SK-N-SH (cell line): Measurements from ENCODE around the gene BEX2. TPM values are rescaled to one million over a fixed set of nuclear protein-coding genes. Genes with fewer than 3 reads are reported as not detected.

ENCODE experiments used
- CTCF ChIA-PET: fragments of 300-600, 350-600 bp; formaldehyde crosslinking; extraction: SDS; loops from one replicate; lab custom pipeline; 2021; lab: Yijun Ruan, JAX
- POLR2A ChIA-PET: fragments of 350-600 bp; sonication (Branson Sonifier 250); formaldehyde crosslinking; extraction: SDS; loops from one replicate; lab custom pipeline; 2020; ENCODE audit warnings: antibody characterized with exemption, inconsistent platforms; lab: Yijun Ruan, JAX
- DNase-seq: peaks from one replicate; pipeline ENCODE4 v3.0.0; 2012
- H2AFZ ChIP-seq: fragments of 200-600 bp; sonication (generic); 2 replicates; pipeline ENCODE4 v1.8.1; 2016; ENCODE audit warnings: antibody characterized with exemption, mild to moderate bottlenecking, low read depth
- H3F3A ChIP-seq: fragments of 200-600 bp; sonication (generic); replicated peaks from 2 replicates; pipeline ENCODE3; 2016; ENCODE audit warnings: antibody characterized with exemption, mild to moderate bottlenecking; ENCODE audit not compliant: insufficient read depth
- H3K27ac ChIP-seq, 2 experiments: fragments of 200-500 bp in 1 of 2; fragments of 200-600 bp in 1 of 2; sonication (Bioruptor generic) in 1 of 2; sonication (generic), shearing (Covaris generic) in 1 of 2; 2 replicates each; pipeline versions ENCODE4 v1.5.1 to v1.6.1; 2014 to 2016; ENCODE audit warnings: low read depth in 2 of 2, inconsistent platforms in 1 of 2, low read length in 1 of 2, mild to moderate bottlenecking in 1 of 2, mixed read lengths in 1 of 2
- H3K27me3 ChIP-seq: fragments of 200-600 bp; sonication (generic), shearing (Covaris generic); 2 replicates; pipeline ENCODE4 v1.6.1; 2016; ENCODE audit warnings: mixed run types; ENCODE audit not compliant: insufficient read depth
- H3K36me3 ChIP-seq, 2 experiments: fragments of 200-500 bp in 1 of 2; fragments of 200-600 bp in 1 of 2; sonication (Bioruptor generic) in 1 of 2; sonication (generic) in 1 of 2; replicated peaks in 1 of 2; 2 replicates each; pipeline versions ENCODE3 to v1.5.1; 2014 to 2016; ENCODE audit warnings: low read length in 1 of 2, mild to moderate bottlenecking in 1 of 2; ENCODE audit not compliant: insufficient read depth in 2 of 2, control insufficient read depth in 1 of 2
- H3K4me1 ChIP-seq, 2 experiments: fragments of 200-500 bp in 1 of 2; fragments of 200-600 bp in 1 of 2; sonication (Bioruptor generic) in 1 of 2; sonication (generic), shearing (Covaris generic) in 1 of 2; 2 replicates each; pipeline versions ENCODE4 v1.5.1 to v1.6.1; 2014 to 2016; ENCODE audit warnings: low read depth in 1 of 2, low read length in 1 of 2, mixed run types in 1 of 2; ENCODE audit not compliant: insufficient read depth in 2 of 2, control insufficient read depth in 1 of 2
- H3K4me2 ChIP-seq: fragments of 200-600 bp; sonication (generic), shearing (Covaris generic); 2 replicates; pipeline ENCODE4 v1.6.1; 2017; ENCODE audit warnings: mixed run types
- H3K4me3 ChIP-seq, 2 experiments: fragments of 200-500 bp in 1 of 2; fragments of 200-600 bp in 1 of 2; sonication (Bioruptor generic) in 1 of 2; sonication (generic), shearing (Covaris generic) in 1 of 2; 2 replicates each; pipeline versions ENCODE4 v1.5.1 to v1.8.1; 2014 to 2016; ENCODE audit warnings: low read depth in 2 of 2, inconsistent platforms in 1 of 2, low read length in 1 of 2, mild to moderate bottlenecking in 1 of 2, mixed read lengths in 1 of 2, moderate library complexity in 1 of 2
- H3K79me2 ChIP-seq: fragments of 200-600 bp; sonication (generic); 2 replicates; pipeline ENCODE4 v1.8.1; 2017; ENCODE audit warnings: mild to moderate bottlenecking; ENCODE audit not compliant: insufficient read depth
- H3K9ac ChIP-seq: fragments of 200-600 bp; sonication (generic); 2 replicates; pipeline ENCODE4 v1.6.1; 2017; ENCODE audit warnings: mixed run types
- H3K9me2 ChIP-seq: fragments of 200-600 bp; sonication (generic); 2 replicates; pipeline ENCODE4 v1.6.1; 2017; ENCODE audit warnings: mixed run types
- H3K9me3 ChIP-seq: fragments of 200-600 bp; sonication (generic); 2 replicates; pipeline ENCODE4 v1.6.1; 2017; ENCODE audit warnings: mixed run types, mild to moderate bottlenecking, moderate library complexity
- H4K20me1 ChIP-seq: fragments of 200-600 bp; sonication (generic); 2 replicates; pipeline ENCODE4 v1.6.1; 2017; ENCODE audit warnings: mild to moderate bottlenecking, mixed run types; ENCODE audit not compliant: insufficient read depth
- CHD2 ChIP-seq: fragments of 150-350 bp; IDR thresholded peaks from 2 replicates; pipeline ENCODE4 v1.6.1; 2018; ENCODE audit warnings: low read length; ENCODE audit not compliant: partially characterized antibody
- EP300 ChIP-seq, 2 experiments: IDR thresholded peaks; 2 replicates each; pipeline versions ENCODE4 v1.4.0 to v1.6.1; 2012; ENCODE audit warnings: borderline replicate concordance in 1 of 2, low read depth in 1 of 2, low read length in 1 of 2
- FOXM1 ChIP-seq: IDR thresholded peaks from 2 replicates; pipeline ENCODE4 v1.4.0; 2012; ENCODE audit warnings: low read depth, mild to moderate bottlenecking
- GATA2 ChIP-seq: sonication (generic); formaldehyde crosslinking; IDR thresholded peaks from 2 replicates; pipeline ENCODE4 v1.5.0; 2020; ENCODE audit warnings: mild to moderate bottlenecking, missing genetic modification reagents
- IRF3 ChIP-seq: fragments of 150-350 bp; IDR thresholded peaks from 2 replicates; pipeline ENCODE4 v1.6.1; 2016; ENCODE audit warnings: mild to moderate bottlenecking, low read depth, low read length
- JUND ChIP-seq: IDR thresholded peaks from 2 replicates; pipeline ENCODE4 v1.4.0; 2012
- MEF2A ChIP-seq: IDR thresholded peaks from 2 replicates; pipeline ENCODE4 v1.4.0; 2012; ENCODE audit warnings: low read depth, borderline replicate concordance
- RAD21 ChIP-seq: IDR thresholded peaks from 2 replicates; pipeline ENCODE4 v1.6.1; 2012; ENCODE audit warnings: mild to moderate bottlenecking, low read length
- REST ChIP-seq: IDR thresholded peaks from 2 replicates; pipeline ENCODE4 v1.6.1; 2012; ENCODE audit warnings: mild to moderate bottlenecking, low read depth, low read length, moderate library complexity
- RFX5 ChIP-seq: IDR thresholded peaks from 2 replicates; pipeline ENCODE4 v1.6.1; 2012; ENCODE audit warnings: mild to moderate bottlenecking, improper control_type of control experiment, low read length
- SIN3A ChIP-seq: IDR thresholded peaks from 2 replicates; pipeline ENCODE4 v1.6.1; 2012; ENCODE audit warnings: low read depth, mild to moderate bottlenecking, low read length, moderate library complexity, borderline replicate concordance
- SMC3 ChIP-seq: IDR thresholded peaks from 2 replicates; pipeline ENCODE4 v1.6.1; 2012; ENCODE audit warnings: low read depth, low read length, improper control_type of control experiment
- TAF1 ChIP-seq: IDR thresholded peaks from 2 replicates; pipeline ENCODE4 v1.6.1; 2012; ENCODE audit warnings: low read depth, mild to moderate bottlenecking, low read length, moderate library complexity, borderline replicate concordance
- TEAD4 ChIP-seq: IDR thresholded peaks from 2 replicates; pipeline ENCODE4 v1.4.0; 2012; ENCODE audit warnings: mild to moderate bottlenecking, borderline replicate concordance; ENCODE audit not compliant: insufficient read depth
- ZBTB33 ChIP-seq: IDR thresholded peaks from 2 replicates; pipeline ENCODE4 v1.4.0; 2012; ENCODE audit warnings: low read depth, borderline replicate concordance
- WGBS: methylation state at CpG from one replicate; pipeline ENCODE4 v1.1.6; 2017; ENCODE audit warnings: low lambda C conversion rate; 5-methylcytosine and 5-hydroxymethylcytosine counted together
- polyA plus RNA-seq, 3 experiments: library from polyadenylated mRNA; depleted of rRNA; stranded (reverse); fragments of >200 nt; gene quantifications; 2 replicates each; pipeline ENCODE4 v1.2.3, GENCODE V29; 2012
- TF ChIP-seq, protein P1 (sequence below): fragments of 200-600 bp; sonication (generic); IDR thresholded peaks from 2 replicates; pipeline ENCODE4 v1.6.1; 2017; ENCODE audit warnings: antibody characterized with exemption, mild to moderate bottlenecking, moderate library complexity

Gene BEX2
- polyA plus RNA-seq, 1 of the 3 experiments (the other 2 are of a cell fraction): 36.9 TPM

DNA sequence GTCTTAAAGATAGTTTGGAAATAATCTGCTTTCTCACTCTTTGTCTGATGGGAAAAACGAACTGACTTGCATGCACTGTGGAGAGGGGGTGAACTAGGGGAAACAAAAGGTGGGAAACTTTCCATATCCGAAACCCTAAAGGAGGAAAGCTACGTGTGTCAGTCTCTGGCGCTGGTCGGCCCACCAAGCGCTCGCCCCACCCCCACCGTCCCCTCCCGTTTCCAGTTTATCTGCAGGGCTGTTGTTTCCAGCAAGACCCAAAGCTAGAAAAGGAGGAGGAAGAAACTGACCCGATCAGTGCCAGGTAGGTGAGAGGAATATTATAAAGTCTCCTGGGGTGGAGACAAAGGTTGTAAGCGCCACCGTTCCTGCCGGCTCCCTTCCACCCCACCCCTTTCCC, 46.1 kb upstream of the BEX2 start:
- no peaks in the 10 kb centered on the region for H3F3A ChIP-seq
- H3K9ac ChIP-seq: peak overlapping the region; percentile 93
- H3K79me2 ChIP-seq: peaks cover 26% of the 10 kb centered on the region
- TF ChIP-seq RFX5: no peak
- TF ChIP-seq ZBTB33: no peak
- TF ChIP-seq SMC3: no peak
- no peak for TF ChIP-seq EP300 (IDR thresholded peaks at IDR 0.05; ENCODE audit: borderline replicate concordance in 1 of 2, low read depth in 1 of 2, low read length in 1 of 2)
- H4K20me1 ChIP-seq: no peaks in the 10 kb centered on the region
- 0 out of 2 replicates have a peak overlapping the region, but pooled peaks have one; percentile 53 for H2AFZ ChIP-seq
- DNase-seq: peak; percentile 29
- POLR2A ChIA-PET: interaction anchor here (1.0 to 2.6 kb wide), 4 partner anchors 15 to 80 kb away, joined by 3 to 11 read pairs (median 4); partner anchors contain the start of genes BEX2, BEX3 and TCEAL5
- peak overlapping the region; percentile 77 to 78 for H3K27ac ChIP-seq
- peaks cover 7 to 9% of the 10 kb centered on the region in 2 experiments for H3K36me3 ChIP-seq
- H3K4me1 ChIP-seq: peaks cover 0 to 3% of the 10 kb centered on the region in 2 experiments; a peak in 2 of 4 replicates
- no peaks in the 10 kb centered on the region for H3K9me2 ChIP-seq
- H3K9me3 ChIP-seq: no peaks in the 10 kb centered on the region
- H3K27me3 ChIP-seq: no peaks in the 10 kb centered on the region
- peak overlapping the region; percentile 84 for H3K4me2 ChIP-seq
- peak overlapping the region; percentile 69 to 74 for H3K4me3 ChIP-seq
- 2% methylated on average over 13 of the region's 13 CpGs for WGBS
- CTCF ChIA-PET: interaction anchor here (1.9 to 2.7 kb wide), 2 partner anchors 15 to 107 kb away, joined by 5 to 8 read pairs; no protein-coding TSS in a partner anchor

GRCh38 chrX:103356130-103356798, 45.5 kb upstream of the BEX2 start, which contains the start of gene TCEAL9:
TSS of gene TCEAL9 (plus strand) at chrX:103356506. CDS start at chrX:103357685, 1,179 bp downstream.
- WGBS: 1% methylated on average over 18 of the region's 18 CpGs
- no peak for TF ChIP-seq TEAD4
- TF ChIP-seq, protein P1, sequence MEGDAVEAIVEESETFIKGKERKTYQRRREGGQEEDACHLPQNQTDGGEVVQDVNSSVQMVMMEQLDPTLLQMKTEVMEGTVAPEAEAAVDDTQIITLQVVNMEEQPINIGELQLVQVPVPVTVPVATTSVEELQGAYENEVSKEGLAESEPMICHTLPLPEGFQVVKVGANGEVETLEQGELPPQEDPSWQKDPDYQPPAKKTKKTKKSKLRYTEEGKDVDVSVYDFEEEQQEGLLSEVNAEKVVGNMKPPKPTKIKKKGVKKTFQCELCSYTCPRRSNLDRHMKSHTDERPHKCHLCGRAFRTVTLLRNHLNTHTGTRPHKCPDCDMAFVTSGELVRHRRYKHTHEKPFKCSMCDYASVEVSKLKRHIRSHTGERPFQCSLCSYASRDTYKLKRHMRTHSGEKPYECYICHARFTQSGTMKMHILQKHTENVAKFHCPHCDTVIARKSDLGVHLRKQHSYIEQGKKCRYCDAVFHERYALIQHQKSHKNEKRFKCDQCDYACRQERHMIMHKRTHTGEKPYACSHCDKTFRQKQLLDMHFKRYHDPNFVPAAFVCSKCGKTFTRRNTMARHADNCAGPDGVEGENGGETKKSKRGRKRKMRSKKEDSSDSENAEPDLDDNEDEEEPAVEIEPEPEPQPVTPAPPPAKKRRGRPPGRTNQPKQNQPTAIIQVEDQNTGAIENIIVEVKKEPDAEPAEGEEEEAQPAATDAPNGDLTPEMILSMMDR: no peak
- TF ChIP-seq SIN3A: no peak
- TF ChIP-seq RFX5: no peak
- no peak for TF ChIP-seq FOXM1
- no peak for TF ChIP-seq SMC3
- TF ChIP-seq REST: no peak
- no peak for TF ChIP-seq GATA2
- no peak for TF ChIP-seq IRF3
- TF ChIP-seq RAD21: no peak
- no peak for TF ChIP-seq MEF2A
- no peak for TF ChIP-seq JUND
- TF ChIP-seq CHD2: no peak
- TF ChIP-seq TAF1: peak; percentile 12; the same call in 1 of the 2 replicates

More at GRCh38 chrX:103356130-103356798, 45.5 kb upstream of the BEX2 start, which contains the start of gene TCEAL9:
- no peaks in the 10 kb centered on the region for H3F3A ChIP-seq
- H3K9me2 ChIP-seq: no peaks in the 10 kb centered on the region
- ChIA-PET POLR2A (interaction anchor here (1.0 to 2.6 kb wide), 5 partner anchors 16 to 79 kb away, joined by 3 to 11 read pairs (median 4); partner anchors contain the start of genes BEX2, BEX3 and TCEAL5), CTCF (interaction anchor here (0.7 to 2.7 kb wide), 5 partner anchors 15 to 274 kb away, joined by 3 to 8 read pairs (median 4); no protein-coding TSS in a partner anchor)
- peaks cover 26% of the 10 kb centered on the region for H3K79me2 ChIP-seq
- no peaks in the 10 kb centered on the region for H3K9me3 ChIP-seq
- no peaks in the 10 kb centered on the region for H4K20me1 ChIP-seq
- H3K4me3 ChIP-seq: peak within 1 kb of the TSS; percentile 69 to 74
- peaks cover 7 to 9% of the 10 kb centered on the region in 2 experiments for H3K36me3 ChIP-seq
- H3K9ac ChIP-seq: peak within 1 kb of the TSS; percentile 93
- DNase-seq: peak; percentile 71
- peak within 1 kb of the TSS; percentile 84 for H3K4me2 ChIP-seq
- no peaks in the 10 kb centered on the region for H3K27me3 ChIP-seq
- peak within 1 kb of the TSS; percentile 77 to 78 for H3K27ac ChIP-seq
- H2AFZ ChIP-seq: peak within 1 kb of the TSS; percentile 94; the same call in 1 of the 2 replicates
- H3K4me1 ChIP-seq: peaks cover 0 to 3% of the 10 kb centered on the region in 2 experiments; a peak in 2 of 4 replicates
